Measurements from ENCODE around the gene DPCD.

Gene DPCD

DNA sequence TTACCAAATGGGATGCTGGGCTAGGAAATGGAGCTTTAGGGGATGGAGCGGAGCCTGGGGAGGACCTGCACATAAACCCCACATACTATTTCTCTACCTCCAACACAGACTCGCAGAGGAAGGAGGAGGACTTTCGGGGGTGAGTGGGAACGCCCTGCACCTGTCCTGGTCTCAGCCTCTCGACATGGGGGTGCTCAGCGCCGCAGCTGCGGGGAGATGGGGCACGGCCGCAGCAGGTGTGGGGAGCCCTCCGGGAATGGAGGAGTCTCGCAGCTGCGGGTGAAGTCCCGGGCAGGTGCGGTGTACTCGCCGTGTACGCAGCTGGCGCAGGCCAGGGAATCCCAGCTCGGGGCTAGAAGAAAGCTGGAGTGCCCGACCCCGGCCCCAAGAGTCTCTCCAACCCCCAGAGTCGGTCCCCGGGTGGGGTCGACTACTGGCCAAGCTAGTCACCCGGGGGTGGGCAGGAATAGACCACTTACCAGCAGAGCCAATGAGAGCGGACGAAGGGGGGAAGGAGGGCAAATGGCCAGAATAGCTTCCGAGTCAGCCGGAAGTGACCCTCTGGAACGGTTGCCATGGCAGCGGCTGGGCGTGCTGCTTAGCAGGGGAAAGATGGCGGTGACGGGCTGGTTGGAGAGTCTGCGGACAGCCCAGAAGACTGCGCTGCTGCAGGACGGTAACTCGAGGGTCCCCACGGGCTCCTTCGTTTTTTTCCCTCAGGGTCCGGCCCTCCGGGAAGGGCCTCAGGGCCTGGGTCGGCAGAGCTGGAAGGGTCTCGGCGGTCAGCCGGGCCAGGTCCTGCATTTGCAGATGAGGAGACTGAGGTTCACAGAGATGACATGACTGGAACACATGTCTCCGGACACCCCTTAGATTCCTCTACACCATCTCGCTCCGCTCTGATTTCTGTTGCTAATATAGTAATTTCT is at the start of gene DPCD, which contains the start of gene POLL:
TSS of gene DPCD (plus strand) at position 597 of the 929 bp plus-strand sequence. CDS start at position 613, 16 bp downstream.
TSS of gene POLL (minus strand) at position 533 of the 929 bp plus-strand sequence. CDS start 897 bp downstream, outside the sequence.
- DNase-seq (ENCODE audit: low spot score), result peak; percentile 96

DNA sequence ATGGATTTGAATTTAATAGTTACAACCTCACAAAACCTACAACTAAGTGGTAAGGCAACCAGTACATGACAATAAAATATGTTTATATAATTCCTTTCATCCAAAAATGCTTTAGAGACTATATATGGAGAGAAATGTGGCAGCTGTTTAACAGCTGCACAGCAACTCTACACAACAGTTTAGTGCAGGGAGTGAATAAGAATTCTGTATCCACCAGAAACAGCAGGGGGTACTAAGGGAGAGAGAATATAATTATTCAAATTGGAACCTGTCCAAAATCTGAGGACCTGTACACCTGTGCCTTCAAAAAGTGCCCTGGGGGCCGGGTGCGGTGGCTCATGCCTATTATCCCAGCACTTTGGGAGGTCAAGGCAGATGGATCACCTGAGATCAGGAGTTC is 49.7 kb upstream of the DPCD start:
- DNase-seq (ENCODE audit: low spot score), result no peak

DNA sequence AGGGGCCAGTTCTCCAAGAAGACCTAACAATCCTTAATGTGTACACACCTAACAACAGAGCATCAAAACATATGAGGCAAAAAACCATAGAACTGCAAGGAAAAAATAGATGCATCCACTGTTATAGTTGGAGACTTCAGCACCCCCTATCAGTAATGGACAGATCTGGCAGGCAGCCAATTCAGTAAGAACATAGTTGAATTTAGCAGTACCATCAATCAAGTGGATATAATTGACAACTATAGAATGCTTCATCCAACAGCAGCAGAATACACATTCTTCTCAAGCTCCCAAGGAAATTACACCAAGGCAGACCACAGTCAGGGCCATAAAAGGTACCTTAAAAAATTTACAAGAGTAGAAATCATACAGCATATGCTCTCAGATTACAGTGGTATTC is 42.2 kb upstream of the DPCD start:
- DNase-seq (ENCODE audit: low spot score), result peak; percentile 80

DNA sequence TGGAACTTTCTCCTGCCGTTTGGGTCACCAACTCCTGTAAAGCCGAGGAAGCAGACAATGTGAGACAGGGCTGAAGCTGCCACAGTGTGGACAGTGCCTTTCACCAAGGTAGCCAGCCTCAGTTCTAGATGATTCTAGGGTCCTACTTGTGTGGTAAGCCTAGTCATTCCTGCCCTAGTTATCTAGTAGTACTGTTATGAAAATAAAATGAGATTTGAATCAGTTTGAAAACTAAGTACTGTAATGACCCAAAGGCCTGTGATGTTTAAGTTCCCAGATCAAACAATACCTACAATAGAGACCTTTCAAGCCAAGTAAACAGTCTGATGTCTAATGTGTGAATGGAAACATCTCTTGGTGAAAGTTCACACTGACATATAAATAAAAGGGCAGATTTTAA is 37.2 kb upstream of the DPCD start:
- DNase-seq (ENCODE audit: low spot score), result no peak

DNA sequence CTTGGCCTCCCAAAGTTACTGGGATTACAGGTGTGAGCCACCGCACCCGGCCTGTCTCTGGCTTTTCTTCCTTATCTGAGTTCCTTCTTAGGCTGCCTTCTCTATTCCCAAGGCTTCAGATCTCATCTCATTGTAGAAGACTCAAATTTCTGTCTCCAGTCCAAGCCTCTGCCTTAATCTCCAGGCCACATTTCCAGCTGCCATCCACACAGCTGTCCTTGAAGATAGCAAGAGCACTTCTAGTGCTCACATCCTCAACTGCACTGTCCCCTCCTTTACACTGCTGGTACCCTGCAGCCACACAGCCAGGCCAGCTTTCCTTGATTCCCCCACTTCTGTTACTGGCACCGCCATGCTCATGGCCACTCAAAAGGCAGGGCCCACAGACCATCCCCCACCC is 35.7 kb upstream of the DPCD start:
- peak; percentile 34 for DNase-seq (ENCODE audit: low spot score)

DNA sequence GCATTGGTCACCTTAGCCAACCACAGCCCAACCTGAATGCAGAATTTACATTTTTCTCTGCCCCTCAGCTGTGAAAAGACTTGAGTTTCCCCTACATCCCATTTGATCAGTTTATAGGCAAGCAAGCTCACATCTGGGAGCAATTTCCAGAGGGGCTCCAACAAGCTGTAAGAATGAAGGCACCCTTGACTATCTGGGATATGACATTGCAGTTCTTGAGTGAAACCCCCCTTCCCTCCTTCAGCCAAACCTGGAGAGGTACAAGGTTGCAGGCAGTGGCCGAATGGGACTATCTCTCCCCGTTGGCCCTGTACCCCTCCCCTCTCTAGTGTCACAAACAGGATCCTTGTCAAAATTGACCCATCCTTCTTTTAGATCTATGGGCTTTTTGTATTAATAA is 30.6 kb upstream of the DPCD start:
- no peak for DNase-seq (ENCODE audit: low spot score)

DNA sequence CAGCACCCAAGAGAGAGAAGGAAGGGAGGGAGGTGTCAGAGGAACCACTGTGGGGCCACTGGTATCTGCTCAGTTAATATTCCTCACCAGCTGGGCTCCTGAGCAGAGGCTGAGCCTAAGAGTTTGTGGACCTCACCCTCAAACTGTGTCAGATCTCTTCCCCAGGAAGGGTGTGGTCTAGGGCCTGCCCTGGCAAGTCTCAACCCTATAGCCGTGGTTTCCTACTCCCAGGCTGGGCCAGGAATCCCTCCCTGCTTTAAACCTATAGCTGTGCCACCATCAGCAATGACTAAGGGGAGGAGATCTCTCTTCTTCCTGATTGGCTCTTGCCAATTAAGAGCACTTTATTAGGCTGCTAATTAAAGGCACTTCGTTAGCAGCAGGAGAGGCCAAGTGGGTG is 29.9 kb upstream of the DPCD start:
- peak; percentile 72 for DNase-seq (ENCODE audit: low spot score)

DNA sequence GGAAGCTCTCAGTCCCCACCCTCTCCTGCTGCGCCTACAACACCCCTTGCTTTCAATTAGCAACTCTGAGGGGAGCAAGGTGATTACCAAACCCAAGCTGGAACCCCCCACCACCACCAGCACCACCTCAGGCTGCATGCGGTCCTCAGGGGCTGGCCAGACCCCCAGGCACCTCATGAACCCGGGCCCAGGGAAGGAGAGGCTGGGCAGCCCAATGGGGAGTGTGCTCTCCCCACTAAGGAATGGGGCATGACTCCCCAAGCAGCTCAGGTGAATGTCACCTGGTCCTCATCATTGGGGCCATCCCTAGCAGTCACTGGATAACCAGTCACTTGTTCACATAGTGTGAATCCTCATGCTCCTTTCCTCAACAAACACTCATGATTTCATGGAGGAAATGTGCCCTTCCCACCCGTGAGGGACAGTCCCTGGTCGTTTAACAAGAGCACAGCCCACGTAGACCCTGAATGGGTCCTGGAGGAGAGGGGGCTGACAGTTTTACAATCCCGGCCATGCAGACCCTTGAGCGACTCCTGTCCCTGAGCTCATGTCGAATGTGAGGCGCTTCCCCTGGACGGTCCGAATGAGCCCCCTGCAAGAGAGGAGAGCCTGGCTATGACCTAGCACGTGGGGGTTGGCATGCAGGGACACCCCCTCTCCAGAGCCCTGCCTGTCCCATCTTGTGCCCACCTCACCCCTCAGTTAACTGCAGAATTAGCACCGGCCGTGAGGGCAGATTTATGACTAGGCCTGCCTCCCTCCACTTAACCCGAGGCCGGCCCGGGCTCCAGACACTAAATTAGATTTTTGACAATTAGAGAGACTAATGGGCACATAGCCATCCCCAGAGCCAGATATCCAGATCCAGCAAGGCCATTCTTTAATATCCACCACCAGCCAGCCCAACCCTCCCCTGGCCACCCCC is 29.2 kb upstream of the DPCD start:
- no peak for DNase-seq (ENCODE audit: low spot score)

DNA sequence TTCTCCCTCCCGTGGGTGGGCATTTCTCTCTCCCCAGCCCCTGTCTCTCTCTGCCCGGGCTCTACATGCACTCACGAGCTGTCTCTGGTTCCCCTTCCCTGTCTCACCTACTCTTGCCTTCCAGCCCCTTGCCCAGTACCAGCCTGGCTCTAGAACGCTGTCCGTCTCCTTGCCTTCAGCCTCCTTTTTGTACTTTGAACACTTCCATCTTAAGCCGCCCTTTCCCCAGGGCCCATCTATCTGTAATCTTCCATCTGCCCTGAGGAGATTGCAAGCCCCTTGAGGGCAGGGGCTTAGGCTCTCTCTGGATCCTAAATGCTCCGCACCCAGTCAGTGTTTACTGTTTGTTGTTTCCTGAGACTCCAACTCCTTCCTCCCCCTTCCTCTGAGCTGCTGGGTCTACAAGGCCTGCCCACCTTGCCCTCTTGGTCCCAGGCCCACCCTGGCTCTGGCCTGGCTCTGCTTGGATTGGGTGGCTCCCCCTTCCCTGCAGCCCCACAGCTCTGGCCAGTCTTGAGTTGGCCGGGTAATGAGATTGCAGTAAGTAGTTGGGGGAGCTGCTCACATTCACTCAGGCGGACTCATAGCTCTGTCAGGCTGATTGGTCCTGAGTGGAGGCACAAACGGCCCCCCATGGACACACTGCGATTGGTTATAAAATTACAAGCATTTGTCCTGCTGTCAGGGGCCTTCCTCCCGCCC is 28.4 kb upstream of the DPCD start:
- no peak for DNase-seq (ENCODE audit: low spot score)

DNA sequence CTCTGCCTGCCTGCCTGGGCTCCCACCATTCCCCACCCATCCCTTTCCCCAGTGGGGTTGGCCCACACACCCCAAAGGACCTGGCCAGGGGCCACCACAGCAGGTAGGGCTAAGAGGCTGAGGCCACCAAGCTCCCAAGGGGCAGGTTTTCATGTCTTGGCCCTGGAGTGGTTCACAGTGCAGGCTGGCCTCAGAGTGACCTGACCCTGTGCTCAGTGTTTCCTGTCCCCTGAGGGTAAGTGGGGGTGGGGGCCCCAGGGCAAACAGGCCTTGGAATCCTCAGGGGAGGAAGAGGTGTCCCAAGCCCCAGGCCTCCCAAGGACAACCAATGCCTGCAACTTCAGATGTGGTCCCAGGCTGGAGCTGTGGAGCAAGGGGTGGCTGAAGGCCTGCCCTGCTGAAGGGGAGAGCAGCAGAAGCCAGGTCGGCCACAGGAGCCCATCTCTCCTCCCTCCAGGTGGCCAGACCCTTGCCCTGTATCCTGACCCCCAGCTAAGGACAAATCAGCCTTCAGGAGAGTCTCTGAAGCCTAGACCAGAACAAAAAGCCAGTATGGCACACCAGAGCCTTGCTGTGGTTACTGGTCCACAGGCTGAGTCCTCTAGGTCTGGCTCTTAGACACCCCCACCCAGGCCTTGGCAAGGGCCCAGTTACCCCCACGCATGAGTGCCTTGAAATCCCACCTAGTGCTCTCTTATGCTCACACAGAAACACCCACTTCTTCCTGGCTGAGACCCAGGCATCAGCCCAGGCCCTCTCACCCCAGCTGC is 27.6 kb upstream of the DPCD start:
- DNase-seq (ENCODE audit: low spot score), result no peak

DNA sequence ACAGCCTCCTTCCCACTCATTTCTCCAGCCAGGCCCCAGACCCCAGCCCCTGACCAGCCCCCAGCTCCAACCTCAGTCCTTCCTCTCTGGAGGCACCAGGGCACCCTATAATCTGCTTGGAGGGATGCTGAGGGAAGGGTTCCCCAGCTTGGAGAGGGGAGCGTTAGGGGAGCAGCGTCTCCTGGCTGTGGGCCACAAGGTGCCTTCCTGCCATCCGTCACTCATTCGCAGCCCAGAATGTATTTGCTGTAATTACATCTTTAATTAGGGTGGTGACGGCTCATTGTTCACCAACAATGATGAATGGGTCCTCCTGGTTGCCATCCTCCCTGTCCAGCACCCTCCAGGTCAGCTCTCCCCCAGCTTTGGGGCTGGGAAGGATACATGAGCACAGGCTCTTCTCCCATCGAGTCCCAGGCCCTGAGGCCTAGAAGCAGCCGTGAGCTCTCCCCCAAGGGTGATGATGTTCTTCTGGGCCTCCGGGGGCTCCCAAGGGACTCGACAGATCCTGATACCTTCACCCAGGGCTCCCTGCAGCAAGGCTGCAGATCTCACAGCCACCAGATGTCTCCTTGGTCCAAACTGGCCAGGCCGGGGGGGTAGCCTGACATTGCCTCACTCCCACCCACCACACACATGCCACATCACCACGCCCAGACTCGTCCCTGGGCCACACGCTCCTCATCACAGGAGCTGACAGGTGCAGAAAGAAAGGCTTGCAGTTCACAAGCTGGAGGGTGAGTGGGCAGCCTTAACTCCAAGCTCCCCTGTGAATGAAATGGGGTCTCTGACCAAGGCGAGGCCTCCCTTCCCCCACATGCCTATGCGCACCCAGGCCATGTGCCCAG is 26.8 kb upstream of the DPCD start:
- DNase-seq (ENCODE audit: low spot score), result no peak

DNA sequence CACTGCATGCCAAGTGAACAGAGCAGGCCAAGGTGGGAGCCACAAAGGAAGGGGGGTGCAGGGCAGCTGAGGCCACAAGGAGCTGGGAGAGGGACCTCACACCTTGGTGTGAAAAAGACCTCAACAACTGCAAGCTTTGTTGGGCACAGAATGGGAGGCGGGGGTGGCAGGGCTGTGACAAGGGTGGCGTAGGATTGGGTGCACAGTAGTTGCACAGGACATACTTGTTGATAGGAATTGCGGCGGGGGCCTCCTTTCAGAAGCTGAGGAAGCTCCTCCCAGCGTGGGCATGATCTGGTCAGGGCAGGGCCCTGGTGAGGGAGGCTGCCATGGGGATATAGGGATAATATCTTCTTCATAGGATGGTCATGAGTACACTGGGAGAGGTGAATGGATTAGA is 25.9 kb upstream of the DPCD start:
- DNase-seq (ENCODE audit: low spot score), result no peak

DNA sequence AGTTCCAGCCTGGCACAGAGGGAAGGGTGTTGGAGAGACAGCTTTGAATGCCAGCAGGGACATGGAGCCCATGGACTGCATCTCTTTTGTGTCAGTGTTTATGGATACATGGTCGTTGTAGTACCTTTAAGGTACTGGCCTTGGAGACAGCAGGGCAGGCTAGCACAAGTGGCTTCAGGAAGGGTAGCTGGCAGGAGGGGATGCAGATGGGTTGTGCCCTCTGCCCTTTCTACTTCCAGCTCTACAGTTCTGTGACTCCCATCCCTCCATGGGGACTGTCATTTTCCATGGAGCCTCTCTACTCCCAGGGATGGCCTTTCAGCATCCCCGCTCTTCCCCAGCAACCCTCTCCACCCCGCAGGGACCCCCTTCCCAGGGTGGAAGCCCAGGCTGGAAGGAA is 25.1 kb upstream of the DPCD start:
- DNase-seq (ENCODE audit: low spot score), result no peak

DNA sequence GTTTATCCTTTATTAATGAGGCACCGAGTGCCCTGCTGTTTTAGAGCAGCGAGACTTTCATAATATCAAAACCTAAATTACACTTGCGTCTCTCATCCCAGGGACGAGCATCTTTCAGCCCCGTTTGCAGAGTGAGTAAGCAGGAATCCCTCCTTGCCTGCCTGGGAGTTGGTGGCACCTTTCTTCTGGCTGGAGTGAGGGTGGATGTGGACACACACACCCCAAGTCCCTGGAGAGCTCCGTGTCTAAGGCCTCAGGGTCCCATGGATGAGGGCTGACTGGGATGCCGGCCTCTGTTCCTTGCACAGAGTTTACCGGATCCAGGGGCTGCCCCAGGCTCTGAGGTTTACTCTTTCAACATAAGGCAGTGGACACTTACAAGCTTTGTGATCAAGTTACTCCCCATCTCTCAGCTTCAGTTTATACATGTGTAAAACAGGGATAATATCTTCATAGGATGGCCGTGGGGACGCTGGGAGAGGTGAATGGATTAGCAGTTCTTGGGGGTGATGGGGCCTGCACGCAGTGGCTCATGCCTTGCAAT is 24.6 kb upstream of the DPCD start:
- DNase-seq (ENCODE audit: low spot score), result no peak

DNA sequence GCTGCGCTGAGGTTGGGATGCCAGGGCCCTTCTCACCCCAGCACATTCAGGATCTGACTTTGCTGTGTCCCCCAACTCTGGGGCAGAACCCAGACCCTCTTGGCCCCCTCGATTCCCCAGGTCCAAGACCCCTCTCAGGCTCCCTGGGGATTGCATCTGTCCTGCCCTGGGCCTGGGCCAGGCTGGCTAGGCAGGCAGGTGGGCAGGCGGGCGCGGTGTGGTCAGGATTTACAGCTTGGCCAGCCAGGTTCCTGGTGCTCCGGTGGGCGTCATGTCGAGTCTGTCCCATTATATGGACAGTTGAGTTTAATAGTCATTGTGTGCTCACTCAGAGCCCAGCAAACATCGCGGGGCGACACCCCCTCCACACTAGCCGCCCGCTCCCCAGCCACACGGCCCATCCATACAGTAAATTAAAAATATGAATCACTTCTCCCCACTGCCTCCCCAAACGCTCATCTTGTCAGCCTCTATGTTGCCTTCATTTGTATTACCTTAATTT is 23.6 kb upstream of the DPCD start:
- no peak for DNase-seq (ENCODE audit: low spot score)

DNA sequence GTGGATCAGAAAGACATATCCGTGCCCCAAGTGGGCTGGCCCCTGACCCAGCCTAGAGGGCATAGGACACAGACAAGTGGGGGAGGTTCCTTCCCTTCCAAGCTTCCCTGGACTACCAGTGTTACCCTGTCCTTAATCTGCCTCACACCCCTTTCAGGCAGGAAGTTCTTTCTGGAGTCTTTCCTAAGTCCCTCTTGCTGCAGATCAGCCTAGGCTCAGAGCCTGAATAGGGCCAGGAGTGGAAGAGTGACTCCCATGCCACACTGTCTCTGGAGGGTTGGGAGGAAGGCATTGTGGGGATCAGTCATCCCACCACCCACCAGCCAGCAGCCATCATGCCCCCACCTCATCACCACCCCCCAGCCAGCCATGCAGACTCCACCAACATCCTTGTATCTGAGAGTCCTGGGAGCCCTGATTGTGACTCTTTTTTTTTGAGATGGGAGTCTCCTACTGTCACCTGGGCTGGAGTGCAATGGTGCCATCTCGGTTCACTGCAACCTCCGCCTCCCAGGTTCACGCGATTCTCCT is 22.7 kb upstream of the DPCD start:
- no peak for DNase-seq (ENCODE audit: low spot score)

DNA sequence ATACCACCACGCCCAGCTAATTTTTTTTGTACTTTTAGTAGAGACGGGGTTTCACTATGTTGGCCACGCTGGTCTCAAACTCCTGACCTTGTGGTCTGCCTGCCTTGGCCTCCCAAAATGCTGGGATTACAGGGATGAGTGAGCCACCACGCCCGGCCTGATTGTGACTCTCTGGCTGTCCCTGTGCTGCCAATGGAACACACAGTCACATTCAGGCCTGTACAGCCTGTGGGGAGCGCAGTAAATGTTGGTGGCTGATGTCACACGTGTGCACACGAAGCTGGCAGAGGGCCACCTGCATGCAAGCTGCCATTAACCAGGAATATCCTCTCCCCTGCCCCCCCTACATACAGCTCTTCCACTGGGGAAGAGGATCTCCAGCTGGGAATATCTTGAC is 22.2 kb upstream of the DPCD start:
- no peak for DNase-seq (ENCODE audit: low spot score)

DNA sequence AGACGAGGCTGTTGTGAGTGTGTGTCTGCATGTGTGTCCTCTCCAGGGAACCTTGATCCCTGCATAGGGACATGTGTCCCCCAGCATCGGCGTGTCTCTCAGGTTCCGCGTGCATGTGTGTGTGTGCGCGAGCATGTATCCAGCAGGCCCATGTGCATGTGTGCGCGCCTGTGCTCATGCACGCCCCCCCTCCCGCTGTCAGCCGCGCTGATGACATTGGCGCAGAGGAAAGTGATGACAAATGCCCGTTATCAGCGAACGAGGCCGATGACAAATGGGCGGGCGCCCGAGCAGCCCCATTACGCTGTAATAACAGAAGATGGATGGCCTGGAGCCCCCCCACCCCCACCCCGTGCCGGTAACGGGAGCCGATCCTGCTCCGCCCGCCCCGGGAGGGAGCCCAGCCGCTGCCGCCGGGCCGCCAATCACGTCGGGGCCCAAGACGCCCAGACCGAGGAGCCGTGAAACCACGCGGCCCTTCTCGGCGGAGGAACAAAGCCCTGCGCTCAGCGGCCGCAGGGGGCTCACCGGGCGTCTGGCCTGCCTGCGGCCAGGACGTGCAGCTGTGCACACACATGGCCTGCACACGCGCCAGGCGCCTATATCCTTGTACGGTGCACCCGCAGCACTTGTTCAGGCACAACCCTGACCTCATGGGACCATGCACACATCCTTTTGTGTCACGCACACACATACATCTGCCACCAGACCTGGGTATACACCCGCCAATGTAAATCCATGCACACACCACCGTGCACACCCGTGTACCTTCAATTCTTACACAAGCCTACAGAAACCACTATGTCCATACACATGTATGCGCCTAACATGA is 21.6 kb upstream of the DPCD start:
- DNase-seq (ENCODE audit: low spot score), result peak; percentile 50

Data from hematopoietic multipotent progenitor cell treated with erythropoietin and hydrocortisone succinate and interleukin-3 and kit ligand, for 15 days (in vitro differentiated cells).